Measurements from ENCODE around the gene KCND1. TPM values are rescaled to one million over a fixed set of nuclear protein-coding genes. Genes with fewer than 3 reads are reported as not detected.

KCND1 gene
- 2.7 TPM for total RNA-seq

GRCh38 chrX:48971249-48972219 lies at the start of gene KCND1:
Gene KCND1, minus strand, starts transcription at chrX:48971844. Its CDS starts 1,573 bp downstream, at chrX:48970271.

GRCh38 chrX:49002091-49002935 lies 30.7 kb upstream of the KCND1 start, which contains the start of gene GRIPAP1:
Gene GRIPAP1, minus strand, starts transcription at chrX:49002264. Its CDS starts 35 bp downstream, at chrX:49002229.

GRCh38 chrX:48957477-48957826 lies 14.2 kb downstream of the KCND1 start, which contains the start of gene OTUD5:
Gene OTUD5, minus strand, starts transcription at chrX:48957607. Its CDS starts 37 bp downstream, at chrX:48957570.

GRCh38 chrX:48918643-48919340 lies 52.9 kb downstream of the KCND1 start, which contains the start of gene PIM2:
Gene PIM2, minus strand, starts transcription at chrX:48919024. Its CDS starts 190 bp downstream, at chrX:48918834.

DNA sequence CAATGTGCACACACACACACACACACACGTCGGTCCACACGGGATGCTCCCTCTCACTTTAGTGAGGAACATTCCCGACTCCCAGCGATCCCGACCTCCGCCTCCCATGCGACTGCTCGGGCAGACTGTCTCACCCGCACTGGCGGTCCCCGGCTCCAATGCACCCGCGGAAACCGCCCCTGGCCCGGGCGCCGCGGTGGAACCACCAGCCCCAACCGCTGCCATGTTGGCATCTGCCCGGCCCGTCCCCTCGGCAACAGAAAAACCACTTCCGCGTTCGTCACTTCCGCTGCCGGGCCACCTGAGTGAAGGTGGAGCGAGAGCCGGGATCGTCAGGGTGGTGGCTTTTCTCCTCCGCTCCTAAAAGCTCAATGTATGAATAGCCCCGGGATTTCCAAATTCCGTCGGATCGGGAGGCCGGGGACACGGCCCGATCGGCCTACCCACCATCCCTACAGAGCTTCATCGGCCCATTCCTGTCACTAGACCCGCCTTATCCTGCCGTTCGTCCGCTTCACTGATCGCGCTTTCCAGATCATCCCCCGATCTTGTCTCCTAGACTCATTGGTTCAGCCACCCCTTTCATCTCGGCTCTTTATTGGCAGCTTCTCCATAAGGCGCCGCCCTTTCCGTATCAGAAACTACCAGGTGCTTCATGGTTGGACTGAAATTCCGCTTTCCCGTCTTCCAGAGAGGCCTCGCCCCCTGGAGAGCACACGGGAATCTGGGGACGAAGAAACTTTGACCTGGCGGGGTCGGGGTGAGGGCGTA lies 60.0 kb downstream of the KCND1 start, which contains the start of gene SLC35A2:
Gene SLC35A2, minus strand, starts transcription at position 235 of the 771 bp plus-strand sequence. Its CDS starts 10 bp downstream, at position 225.

Small RNA genes within 50 kb of the gene (small RNA-seq; reads per million reads assigned to genes)
- gene RNU6-722P (ENCODE audit: low replicate concordance), result not detected

Other genes starting within 250 kb of the KCND1 start
- gene GLOD5, start 210.1 kb downstream of the KCND1 start, total RNA-seq, result 0.76 TPM
- gene GATA1, start 185.3 kb downstream of the KCND1 start, total RNA-seq, result 0.58 TPM
- 91.3 TPM for gene HDAC6, start 169.8 kb downstream of the KCND1 start, total RNA-seq
- gene ERAS, start 145.3 kb downstream of the KCND1 start, total RNA-seq, result not detected
- gene PCSK1N, start 136.2 kb downstream of the KCND1 start, total RNA-seq, result 38.5 TPM
- gene TIMM17B, start 74.1 kb downstream of the KCND1 start, total RNA-seq, result 33.0 TPM
- 36.7 TPM for gene PQBP1, start 73.9 kb downstream of the KCND1 start, total RNA-seq
- 22.4 TPM for gene SLC35A2, start 60.2 kb downstream of the KCND1 start, total RNA-seq
- 9.3 TPM for gene PIM2, start 52.8 kb downstream of the KCND1 start, total RNA-seq
- gene OTUD5, start 14.2 kb downstream of the KCND1 start, total RNA-seq, result 34.3 TPM
- 28.4 TPM for gene GRIPAP1, start 30.4 kb upstream of the KCND1 start, total RNA-seq
- 27.9 TPM for gene TFE3, start 71.5 kb upstream of the KCND1 start, total RNA-seq
- 6.4 TPM for gene CCDC120, start 87.2 kb upstream of the KCND1 start, total RNA-seq
- 8.1 TPM for gene PRAF2, start 102.2 kb upstream of the KCND1 start, total RNA-seq
- 44.8 TPM for gene WDR45, start 108.0 kb upstream of the KCND1 start, total RNA-seq
- gene GPKOW, start 151.9 kb upstream of the KCND1 start, total RNA-seq, result 24.2 TPM
- gene MAGIX, start 190.9 kb upstream of the KCND1 start, total RNA-seq, result 9.5 TPM
- gene PLP2, start 200.1 kb upstream of the KCND1 start, total RNA-seq, result 24.3 TPM
- gene PRICKLE3, start 214.5 kb upstream of the KCND1 start, total RNA-seq, result 8.0 TPM
- gene SYP, start 228.3 kb upstream of the KCND1 start, total RNA-seq, result 2.3 TPM

Data from metanephros (tissue), 2 donors.